SK-N-SH (cell line): ENCODE results near the gene SLC10A7. TPM values are rescaled to one million over a fixed set of nuclear protein-coding genes. Genes with fewer than 3 reads are reported as not detected.

Source experiments
- CTCF ChIA-PET: fragments of 300-600, 350-600 bp; formaldehyde crosslinking; extraction: SDS; loops from one replicate; lab custom pipeline; 2021; lab: Yijun Ruan, JAX
- POLR2A ChIA-PET: fragments of 350-600 bp; sonication (Branson Sonifier 250); formaldehyde crosslinking; extraction: SDS; loops from one replicate; lab custom pipeline; 2020; ENCODE audit warnings: antibody characterized with exemption, inconsistent platforms; lab: Yijun Ruan, JAX
- DNase-seq: peaks from one replicate; pipeline ENCODE4 v3.0.0; 2012
- H2AFZ ChIP-seq: fragments of 200-600 bp; sonication (generic); 2 replicates; pipeline ENCODE4 v1.8.1; 2016; ENCODE audit warnings: antibody characterized with exemption, mild to moderate bottlenecking, low read depth
- H3F3A ChIP-seq: fragments of 200-600 bp; sonication (generic); replicated peaks from 2 replicates; pipeline ENCODE3; 2016; ENCODE audit warnings: antibody characterized with exemption, mild to moderate bottlenecking; ENCODE audit not compliant: insufficient read depth
- H3K27ac ChIP-seq, 2 experiments: fragments of 200-500 bp in 1 of 2; fragments of 200-600 bp in 1 of 2; sonication (Bioruptor generic) in 1 of 2; sonication (generic), shearing (Covaris generic) in 1 of 2; 2 replicates each; pipeline versions ENCODE4 v1.5.1 to v1.6.1; 2014 to 2016; ENCODE audit warnings: low read depth in 2 of 2, inconsistent platforms in 1 of 2, low read length in 1 of 2, mild to moderate bottlenecking in 1 of 2, mixed read lengths in 1 of 2
- H3K27me3 ChIP-seq: fragments of 200-600 bp; sonication (generic), shearing (Covaris generic); 2 replicates; pipeline ENCODE4 v1.6.1; 2016; ENCODE audit warnings: mixed run types; ENCODE audit not compliant: insufficient read depth
- H3K36me3 ChIP-seq, 2 experiments: fragments of 200-500 bp in 1 of 2; fragments of 200-600 bp in 1 of 2; sonication (Bioruptor generic) in 1 of 2; sonication (generic) in 1 of 2; replicated peaks in 1 of 2; 2 replicates each; pipeline versions ENCODE3 to v1.5.1; 2014 to 2016; ENCODE audit warnings: low read length in 1 of 2, mild to moderate bottlenecking in 1 of 2; ENCODE audit not compliant: insufficient read depth in 2 of 2, control insufficient read depth in 1 of 2
- H3K4me1 ChIP-seq, 2 experiments: fragments of 200-500 bp in 1 of 2; fragments of 200-600 bp in 1 of 2; sonication (Bioruptor generic) in 1 of 2; sonication (generic), shearing (Covaris generic) in 1 of 2; 2 replicates each; pipeline versions ENCODE4 v1.5.1 to v1.6.1; 2014 to 2016; ENCODE audit warnings: low read depth in 1 of 2, low read length in 1 of 2, mixed run types in 1 of 2; ENCODE audit not compliant: insufficient read depth in 2 of 2, control insufficient read depth in 1 of 2
- H3K4me2 ChIP-seq: fragments of 200-600 bp; sonication (generic), shearing (Covaris generic); 2 replicates; pipeline ENCODE4 v1.6.1; 2017; ENCODE audit warnings: mixed run types
- H3K4me3 ChIP-seq, 2 experiments: fragments of 200-500 bp in 1 of 2; fragments of 200-600 bp in 1 of 2; sonication (Bioruptor generic) in 1 of 2; sonication (generic), shearing (Covaris generic) in 1 of 2; 2 replicates each; pipeline versions ENCODE4 v1.5.1 to v1.8.1; 2014 to 2016; ENCODE audit warnings: low read depth in 2 of 2, inconsistent platforms in 1 of 2, low read length in 1 of 2, mild to moderate bottlenecking in 1 of 2, mixed read lengths in 1 of 2, moderate library complexity in 1 of 2
- H3K79me2 ChIP-seq: fragments of 200-600 bp; sonication (generic); 2 replicates; pipeline ENCODE4 v1.8.1; 2017; ENCODE audit warnings: mild to moderate bottlenecking; ENCODE audit not compliant: insufficient read depth
- H3K9ac ChIP-seq: fragments of 200-600 bp; sonication (generic); 2 replicates; pipeline ENCODE4 v1.6.1; 2017; ENCODE audit warnings: mixed run types
- H3K9me2 ChIP-seq: fragments of 200-600 bp; sonication (generic); 2 replicates; pipeline ENCODE4 v1.6.1; 2017; ENCODE audit warnings: mixed run types
- H3K9me3 ChIP-seq: fragments of 200-600 bp; sonication (generic); 2 replicates; pipeline ENCODE4 v1.6.1; 2017; ENCODE audit warnings: mixed run types, mild to moderate bottlenecking, moderate library complexity
- H4K20me1 ChIP-seq: fragments of 200-600 bp; sonication (generic); 2 replicates; pipeline ENCODE4 v1.6.1; 2017; ENCODE audit warnings: mild to moderate bottlenecking, mixed run types; ENCODE audit not compliant: insufficient read depth
- CHD2 ChIP-seq: fragments of 150-350 bp; IDR thresholded peaks from 2 replicates; pipeline ENCODE4 v1.6.1; 2018; ENCODE audit warnings: low read length; ENCODE audit not compliant: partially characterized antibody
- ELF1 ChIP-seq: IDR thresholded peaks from 2 replicates; pipeline ENCODE4 v1.4.0; 2012
- EP300 ChIP-seq, 2 experiments: IDR thresholded peaks; 2 replicates each; pipeline versions ENCODE4 v1.4.0 to v1.6.1; 2012; ENCODE audit warnings: borderline replicate concordance in 1 of 2, low read depth in 1 of 2, low read length in 1 of 2
- EZH2phosphoT487 ChIP-seq: fragments of 200-600 bp; sonication (generic); IDR thresholded peaks from 2 replicates; pipeline ENCODE4 v1.6.1; 2017; ENCODE audit warnings: low read depth, mixed run types, mild to moderate bottlenecking, antibody characterized with exemption, moderate library complexity, borderline replicate concordance
- FOSL2 ChIP-seq: IDR thresholded peaks from 2 replicates; pipeline ENCODE4 v1.4.0; 2012; ENCODE audit warnings: low read depth, mild to moderate bottlenecking, moderate library complexity, borderline replicate concordance
- FOXJ3 ChIP-seq: sonication (generic); formaldehyde crosslinking; IDR thresholded peaks from 2 replicates; pipeline ENCODE4 v1.5.1; 2020; ENCODE audit warnings: mild to moderate bottlenecking, missing genetic modification reagents
- IRF3 ChIP-seq: fragments of 150-350 bp; IDR thresholded peaks from 2 replicates; pipeline ENCODE4 v1.6.1; 2016; ENCODE audit warnings: mild to moderate bottlenecking, low read depth, low read length
- JUND ChIP-seq: IDR thresholded peaks from 2 replicates; pipeline ENCODE4 v1.4.0; 2012
- POLR2AphosphoS5 ChIP-seq: IDR thresholded peaks from 2 replicates; pipeline ENCODE4 v1.6.1; 2012; ENCODE audit warnings: low read depth, low read length
- RFX5 ChIP-seq: IDR thresholded peaks from 2 replicates; pipeline ENCODE4 v1.6.1; 2012; ENCODE audit warnings: mild to moderate bottlenecking, improper control_type of control experiment, low read length
- SIN3A ChIP-seq: IDR thresholded peaks from 2 replicates; pipeline ENCODE4 v1.6.1; 2012; ENCODE audit warnings: low read depth, mild to moderate bottlenecking, low read length, moderate library complexity, borderline replicate concordance
- SMC3 ChIP-seq: IDR thresholded peaks from 2 replicates; pipeline ENCODE4 v1.6.1; 2012; ENCODE audit warnings: low read depth, low read length, improper control_type of control experiment
- TAF1 ChIP-seq: IDR thresholded peaks from 2 replicates; pipeline ENCODE4 v1.6.1; 2012; ENCODE audit warnings: low read depth, mild to moderate bottlenecking, low read length, moderate library complexity, borderline replicate concordance
- TCF12 ChIP-seq: IDR thresholded peaks from 2 replicates; pipeline ENCODE4 v1.4.0; 2012
- TEAD4 ChIP-seq: IDR thresholded peaks from 2 replicates; pipeline ENCODE4 v1.4.0; 2012; ENCODE audit warnings: mild to moderate bottlenecking, borderline replicate concordance; ENCODE audit not compliant: insufficient read depth
- YY1 ChIP-seq: IDR thresholded peaks from 2 replicates; pipeline ENCODE4 v1.4.0; 2012; ENCODE audit warnings: low read depth, mild to moderate bottlenecking
- WGBS: methylation state at CpG from one replicate; pipeline ENCODE4 v1.1.6; 2017; ENCODE audit warnings: low lambda C conversion rate; 5-methylcytosine and 5-hydroxymethylcytosine counted together
- polyA plus RNA-seq, 3 experiments: library from polyadenylated mRNA; depleted of rRNA; stranded (reverse); fragments of >200 nt; gene quantifications; 2 replicates each; pipeline ENCODE4 v1.2.3, GENCODE V29; 2012
- TF ChIP-seq, protein P1 (sequence below): fragments of 200-600 bp; sonication (generic); IDR thresholded peaks from 2 replicates; pipeline ENCODE4 v1.6.1; 2017; ENCODE audit warnings: antibody characterized with exemption, mild to moderate bottlenecking, moderate library complexity
- TF ChIP-seq, protein P2 (sequence below): IDR thresholded peaks from 2 replicates; pipeline ENCODE4 v1.6.1; 2012; ENCODE audit warnings: mild to moderate bottlenecking, low read depth, low read length, moderate library complexity
- TF ChIP-seq, protein P3 (sequence below): IDR thresholded peaks from 2 replicates; pipeline ENCODE4; 2012

SLC10A7 gene
- polyA plus RNA-seq, 1 of the 3 experiments (the other 2 are of a cell fraction): 3.3 TPM

- TF ChIP-seq ELF1: no peak
- no peak for TF ChIP-seq SIN3A
- no peak for TF ChIP-seq TAF1
- peak in 1 of 2 experiments; percentile 85; a peak in 2 of 4 replicates for TF ChIP-seq EP300 (IDR thresholded peaks at IDR 0.05; ENCODE audit: borderline replicate concordance in 1 of 2, low read depth in 1 of 2, low read length in 1 of 2)
- TF ChIP-seq, protein P1, sequence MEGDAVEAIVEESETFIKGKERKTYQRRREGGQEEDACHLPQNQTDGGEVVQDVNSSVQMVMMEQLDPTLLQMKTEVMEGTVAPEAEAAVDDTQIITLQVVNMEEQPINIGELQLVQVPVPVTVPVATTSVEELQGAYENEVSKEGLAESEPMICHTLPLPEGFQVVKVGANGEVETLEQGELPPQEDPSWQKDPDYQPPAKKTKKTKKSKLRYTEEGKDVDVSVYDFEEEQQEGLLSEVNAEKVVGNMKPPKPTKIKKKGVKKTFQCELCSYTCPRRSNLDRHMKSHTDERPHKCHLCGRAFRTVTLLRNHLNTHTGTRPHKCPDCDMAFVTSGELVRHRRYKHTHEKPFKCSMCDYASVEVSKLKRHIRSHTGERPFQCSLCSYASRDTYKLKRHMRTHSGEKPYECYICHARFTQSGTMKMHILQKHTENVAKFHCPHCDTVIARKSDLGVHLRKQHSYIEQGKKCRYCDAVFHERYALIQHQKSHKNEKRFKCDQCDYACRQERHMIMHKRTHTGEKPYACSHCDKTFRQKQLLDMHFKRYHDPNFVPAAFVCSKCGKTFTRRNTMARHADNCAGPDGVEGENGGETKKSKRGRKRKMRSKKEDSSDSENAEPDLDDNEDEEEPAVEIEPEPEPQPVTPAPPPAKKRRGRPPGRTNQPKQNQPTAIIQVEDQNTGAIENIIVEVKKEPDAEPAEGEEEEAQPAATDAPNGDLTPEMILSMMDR: no peak
- no peak for TF ChIP-seq FOXJ3 (CRISPR knock-in tag)
- peak; percentile 95 for TF ChIP-seq JUND
- peak; percentile 93 for TF ChIP-seq FOSL2
- TF ChIP-seq CHD2: no peak
Measured at GRCh38 chr4:146329050-146329716, 192.6 kb downstream of the SLC10A7 start (continued).

DNA sequence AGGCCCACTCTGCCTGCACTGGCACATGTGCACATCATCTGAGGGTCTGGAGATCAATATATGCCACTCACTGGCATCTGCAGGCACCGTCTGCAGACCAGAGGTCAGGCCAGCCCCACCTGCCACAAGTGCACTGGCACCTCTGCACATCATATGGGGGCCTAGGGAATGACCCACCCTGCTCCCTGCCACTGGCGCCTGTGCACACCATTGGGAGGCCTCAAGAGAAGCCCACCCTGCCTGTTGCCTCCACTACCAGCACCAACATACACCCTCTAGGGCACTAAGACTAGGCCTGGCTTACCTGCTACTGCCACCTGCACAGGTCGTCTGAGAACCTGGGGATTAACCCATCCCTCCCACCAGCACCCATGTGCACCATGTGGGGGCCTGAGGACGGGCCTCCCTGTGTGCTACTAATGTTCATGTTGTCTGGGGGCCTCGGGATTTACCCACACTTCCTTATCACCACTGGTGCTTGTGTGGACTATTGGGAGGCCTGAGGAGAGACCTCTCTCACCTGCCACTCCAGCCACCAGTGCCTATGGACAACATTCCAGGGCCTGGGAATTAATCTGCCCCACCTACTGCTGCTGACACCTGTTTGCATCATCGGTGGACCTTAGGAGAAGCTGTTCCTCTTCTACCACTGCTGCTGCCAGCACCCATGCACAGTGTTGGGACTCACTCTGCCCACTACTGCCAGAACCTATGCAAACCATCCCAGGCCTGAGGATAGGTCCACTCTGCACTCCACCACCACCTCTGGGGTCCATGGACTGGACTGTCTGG, 193.7 kb downstream of the SLC10A7 start:
- CTCF ChIA-PET: interaction anchor here (1.0 to 1.1 kb wide), 2 partner anchors 13 to 16 kb away, joined by 3 read pairs; no protein-coding TSS in a partner anchor
- no peak for TF ChIP-seq YY1
- no peak for TF ChIP-seq IRF3
- no peak for TF ChIP-seq EZH2phosphoT487
- no peak for TF ChIP-seq SMC3
- no peak for TF ChIP-seq TEAD4
- TF ChIP-seq, protein P2, sequence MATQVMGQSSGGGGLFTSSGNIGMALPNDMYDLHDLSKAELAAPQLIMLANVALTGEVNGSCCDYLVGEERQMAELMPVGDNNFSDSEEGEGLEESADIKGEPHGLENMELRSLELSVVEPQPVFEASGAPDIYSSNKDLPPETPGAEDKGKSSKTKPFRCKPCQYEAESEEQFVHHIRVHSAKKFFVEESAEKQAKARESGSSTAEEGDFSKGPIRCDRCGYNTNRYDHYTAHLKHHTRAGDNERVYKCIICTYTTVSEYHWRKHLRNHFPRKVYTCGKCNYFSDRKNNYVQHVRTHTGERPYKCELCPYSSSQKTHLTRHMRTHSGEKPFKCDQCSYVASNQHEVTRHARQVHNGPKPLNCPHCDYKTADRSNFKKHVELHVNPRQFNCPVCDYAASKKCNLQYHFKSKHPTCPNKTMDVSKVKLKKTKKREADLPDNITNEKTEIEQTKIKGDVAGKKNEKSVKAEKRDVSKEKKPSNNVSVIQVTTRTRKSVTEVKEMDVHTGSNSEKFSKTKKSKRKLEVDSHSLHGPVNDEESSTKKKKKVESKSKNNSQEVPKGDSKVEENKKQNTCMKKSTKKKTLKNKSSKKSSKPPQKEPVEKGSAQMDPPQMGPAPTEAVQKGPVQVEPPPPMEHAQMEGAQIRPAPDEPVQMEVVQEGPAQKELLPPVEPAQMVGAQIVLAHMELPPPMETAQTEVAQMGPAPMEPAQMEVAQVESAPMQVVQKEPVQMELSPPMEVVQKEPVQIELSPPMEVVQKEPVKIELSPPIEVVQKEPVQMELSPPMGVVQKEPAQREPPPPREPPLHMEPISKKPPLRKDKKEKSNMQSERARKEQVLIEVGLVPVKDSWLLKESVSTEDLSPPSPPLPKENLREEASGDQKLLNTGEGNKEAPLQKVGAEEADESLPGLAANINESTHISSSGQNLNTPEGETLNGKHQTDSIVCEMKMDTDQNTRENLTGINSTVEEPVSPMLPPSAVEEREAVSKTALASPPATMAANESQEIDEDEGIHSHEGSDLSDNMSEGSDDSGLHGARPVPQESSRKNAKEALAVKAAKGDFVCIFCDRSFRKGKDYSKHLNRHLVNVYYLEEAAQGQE: no peak
- TF ChIP-seq, protein P3, sequence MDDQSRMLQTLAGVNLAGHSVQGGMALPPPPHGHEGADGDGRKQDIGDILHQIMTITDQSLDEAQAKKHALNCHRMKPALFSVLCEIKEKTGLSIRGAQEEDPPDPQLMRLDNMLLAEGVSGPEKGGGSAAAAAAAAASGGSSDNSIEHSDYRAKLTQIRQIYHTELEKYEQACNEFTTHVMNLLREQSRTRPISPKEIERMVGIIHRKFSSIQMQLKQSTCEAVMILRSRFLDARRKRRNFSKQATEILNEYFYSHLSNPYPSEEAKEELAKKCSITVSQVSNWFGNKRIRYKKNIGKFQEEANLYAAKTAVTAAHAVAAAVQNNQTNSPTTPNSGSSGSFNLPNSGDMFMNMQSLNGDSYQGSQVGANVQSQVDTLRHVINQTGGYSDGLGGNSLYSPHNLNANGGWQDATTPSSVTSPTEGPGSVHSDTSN: no peak
- TF ChIP-seq TCF12: no peak
- no peak for TF ChIP-seq POLR2AphosphoS5
- TF ChIP-seq RFX5: no peak
- no peak for TF ChIP-seq ELF1
- DNase-seq: no peak

More for the DNA sequence above, 193.7 kb downstream of the SLC10A7 start:
- H4K20me1 ChIP-seq: no peaks in the 10 kb centered on the region
- no peaks in the 10 kb centered on the region for H3K9me3 ChIP-seq
- no peak overlapping the region for H3K4me3 ChIP-seq
- H3K27ac ChIP-seq: peak overlapping the region; percentile 41 to 93; a peak in 3 of 4 replicates
- no peak overlapping the region for H2AFZ ChIP-seq
- no peaks in the 10 kb centered on the region for H3K36me3 ChIP-seq
- no peaks in the 10 kb centered on the region for H3K9me2 ChIP-seq
- peaks cover 2 to 41% of the 10 kb centered on the region in 2 experiments for H3K4me1 ChIP-seq
- H3K4me2 ChIP-seq: peak overlapping the region; percentile 48
- H3K27me3 ChIP-seq: no peaks in the 10 kb centered on the region
- POLR2A ChIA-PET: no interaction called here
- H3K79me2 ChIP-seq: no peaks in the 10 kb centered on the region
- WGBS: 92% methylated on average over 2 of the region's 6 CpGs
- peaks cover 46% of the 10 kb centered on the region for H3F3A ChIP-seq
- H3K9ac ChIP-seq: peak overlapping the region; percentile 47; the same call in 1 of the 2 replicates
